Uterus (tissue), 4 donors: ENCODE data around the gene ROPN1B. TPM values are rescaled to one million over a fixed set of nuclear protein-coding genes. Genes with fewer than 3 reads are reported as not detected.

Experiments
- DNase-seq, 2 donors: peaks; one replicate each; pipeline ENCODE4 v3.0.0-alpha.2; 2019 to 2020
- H3K27ac ChIP-seq, 2 donors: fragments of 200-600 bp; sonication (generic); 1 replicate in 1 of 2; 2 replicates in 1 of 2; pipeline ENCODE4 v1.5.1; 2016 to 2018
- H3K27me3 ChIP-seq, 2 donors: fragments of 200-600 bp; sonication (generic); one replicate each; pipeline ENCODE4 v1.5.1; 2018 to 2019; ENCODE audit warnings: control low read depth in 1 of 2
- H3K36me3 ChIP-seq, 2 donors: fragments of 200-600 bp; sonication (generic); one replicate each; pipeline ENCODE4 v1.5.1; 2019; ENCODE audit warnings: control low read depth in 1 of 2
- H3K4me1 ChIP-seq, 2 donors: fragments of 200-600 bp; sonication (generic); one replicate each; pipeline ENCODE4 v1.5.1; 2018 to 2019; ENCODE audit warnings: control low read depth in 1 of 2
- H3K4me3 ChIP-seq, 2 donors: fragments of 200-600 bp; sonication (generic); 1 replicate in 1 of 2; 2 replicates in 1 of 2; pipeline ENCODE4 v1.5.1; 2018 to 2019; ENCODE audit warnings: mild to moderate bottlenecking in 1 of 2
- H3K9me3 ChIP-seq, 2 donors: fragments of 200-600 bp; sonication (generic); one replicate each; pipeline ENCODE4 v1.5.1; 2019; ENCODE audit warnings: control low read depth in 1 of 2
- CTCF ChIP-seq, 4 experiments: fragments of 200-600 bp in 2 of 4; fragments of 450-650 bp in 2 of 4; sonication (generic) in 2 of 4; IDR thresholded peaks; one replicate each; pipeline ENCODE4 v1.5.1; 2016 to 2019; ENCODE audit warnings: antibody characterized with exemption in 4 of 4, mild to moderate bottlenecking in 2 of 4, moderate library complexity in 1 of 4
- POLR2A ChIP-seq, 2 donors: fragments of 450-650 bp; IDR thresholded peaks; one replicate each; pipeline ENCODE4 v1.6.1; 2016; ENCODE audit warnings: antibody characterized with exemption in 2 of 2, mild to moderate bottlenecking in 1 of 2, moderate library complexity in 1 of 2
- intact Hi-C: fragments of 100-400 bp; cut with DNase I; formaldehyde crosslinking; loops from one replicate; pipeline ENCODE4 v1.15.1; 2023; ENCODE audit warnings: low total_unique reads
- small RNA-seq: library from RNA; depleted of rRNA; stranded (forward); fragments of <200 nt; gene quantifications from one replicate; pipeline ENCODE3, GENCODE V24; 2016
- total RNA-seq, 4 donors: library from RNA; depleted of rRNA in 3 of 4; stranded (reverse); fragments of >200 nt in 3 of 4; gene quantifications; one replicate each; pipeline versions ENCODE4 v1.1.0 to v1.2.4, GENCODE V29; 2014 to 2023
- donor health status: DM: yes; HTN: yes; CAD: no.

Gene ROPN1B
- total RNA-seq, 4 donors from 2014 or later = 0.70 TPM; not detected in 3

GRCh38 chr3:126029241-126029640, 60.3 kb downstream of the ROPN1B start:
- TF ChIP-seq CTCF (IDR thresholded peaks at IDR 0.05) (no peak), POLR2A (IDR thresholded peaks at IDR 0.05) (no peak)
- H3K27me3 ChIP-seq = no peaks in the 10 kb centered on the region
- no peaks in the 10 kb centered on the region for H3K36me3 ChIP-seq
- no peak overlapping the region for H3K4me3 ChIP-seq
- intact Hi-C loops = no loop called here
- H3K27ac ChIP-seq = no peak overlapping the region
- peaks cover 0 to 3% of the 10 kb centered on the region in 2 donors for H3K4me1 ChIP-seq
- no peak for DNase-seq
- H3K9me3 ChIP-seq = no peaks in the 10 kb centered on the region

- H3K4me1 ChIP-seq = peaks cover 3% of the 10 kb centered on the region in 2 donors
- H3K27me3 ChIP-seq = no peaks in the 10 kb centered on the region
- H3K4me3 ChIP-seq = no peak overlapping the region
- no peaks in the 10 kb centered on the region for H3K36me3 ChIP-seq
- no peaks in the 10 kb centered on the region for H3K9me3 ChIP-seq
- DNase-seq = peak in 1 of 2 donors; percentile 3
- intact Hi-C loops = no loop called here
- no peak for TF ChIP-seq POLR2A (IDR thresholded peaks at IDR 0.05)
- H3K27ac ChIP-seq = no peak overlapping the region
Observed at GRCh38 chr3:126030455-126030854, 61.5 kb downstream of the ROPN1B start.

- peaks cover 3 to 5% of the 10 kb centered on the region in 2 donors for H3K4me1 ChIP-seq
- intact Hi-C loops = no loop called here
- no peaks in the 10 kb centered on the region for H3K36me3 ChIP-seq
- H3K9me3 ChIP-seq = no peaks in the 10 kb centered on the region
- peak overlapping the region in 1 of 2 donors; percentile 73 for H3K27ac ChIP-seq
- H3K27me3 ChIP-seq = no peaks in the 10 kb centered on the region
- TF ChIP-seq POLR2A (IDR thresholded peaks at IDR 0.05) = no peak
- TF ChIP-seq CTCF (IDR thresholded peaks at IDR 0.05) = no peak
- peak in 1 of 2 donors; percentile 11 for DNase-seq
- H3K4me3 ChIP-seq = no peak overlapping the region
Observed at GRCh38 chr3:126031981-126032471, 63.0 kb downstream of the ROPN1B start.

Small RNA genes within 50 kb of the gene (small RNA-seq; reads per million reads assigned to genes)
- gene AC092903.1 = not detected

Other genes starting within 250 kb of the ROPN1B start
- gene SLC41A3, start 114.9 kb downstream of the ROPN1B start, total RNA-seq = 10 to 100 TPM; 65.9 to 94.9 (median 77.4) TPM
- gene ALDH1L1, start 211.4 kb downstream of the ROPN1B start, total RNA-seq = 10 to 100 TPM in 2 of 4 donors, 1 to 10 TPM in 2; 2.1 to 27.3 (median 8.4) TPM